ENCODE measurements around the gene IKZF5.

The IKZF5 gene

DNA sequence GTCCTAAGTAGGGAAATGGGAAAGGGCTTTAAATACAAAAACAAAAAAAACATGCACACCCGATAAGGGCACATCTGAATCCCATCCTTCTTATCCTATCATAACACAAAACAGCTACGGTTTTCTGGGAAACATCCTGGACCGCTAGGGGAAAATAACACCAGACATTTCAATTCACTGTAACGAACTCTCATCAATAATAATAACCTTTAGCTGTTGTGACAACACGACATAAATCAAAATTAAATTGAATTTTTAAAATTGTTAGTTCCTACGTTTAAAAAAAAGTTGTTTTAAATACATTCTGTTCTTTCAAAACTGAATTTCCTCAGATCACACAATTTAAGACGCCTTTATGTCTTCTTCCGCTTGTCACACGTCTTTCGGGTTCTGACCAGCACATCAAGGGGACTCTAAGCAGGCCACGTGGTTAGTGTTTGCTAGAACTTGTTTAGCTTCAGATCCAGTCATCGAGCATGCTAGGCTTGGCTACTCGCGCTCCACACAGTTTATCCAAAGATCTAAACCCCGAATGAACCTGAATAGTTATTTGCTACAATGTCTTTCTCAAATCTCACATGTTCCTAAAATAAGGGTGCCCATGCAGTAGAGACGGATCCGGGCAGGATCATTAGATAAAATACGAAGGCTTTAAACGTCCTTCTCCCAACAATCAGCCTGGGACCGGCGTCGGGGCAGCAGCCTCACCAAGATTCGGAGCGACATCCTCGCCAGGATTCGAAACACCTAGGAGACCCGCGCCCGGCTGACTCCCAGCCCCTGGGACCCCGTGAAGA lies 839 bp downstream of the IKZF5 start:
- H3K4me3 ChIP-seq, result peak overlapping the region; percentile 97
- DNase-seq (ENCODE audit: low spot score in 2 of 2), result peak; percentile 50 to 68
- in situ Hi-C loops (cut with MboI; ENCODE audit: low sequenced_read_pairs), result no loop called here
- H3K27me3 ChIP-seq (ENCODE audit: low read depth), result no peaks in the 10 kb centered on the region
- no peaks in the 10 kb centered on the region; the same call in 1 of the 2 replicates for H3K36me3 ChIP-seq (replicated peaks)
- H3K9me3 ChIP-seq, result no peaks in the 10 kb centered on the region
- H3K4me1 ChIP-seq, result peaks cover 9% of the 10 kb centered on the region

DNA sequence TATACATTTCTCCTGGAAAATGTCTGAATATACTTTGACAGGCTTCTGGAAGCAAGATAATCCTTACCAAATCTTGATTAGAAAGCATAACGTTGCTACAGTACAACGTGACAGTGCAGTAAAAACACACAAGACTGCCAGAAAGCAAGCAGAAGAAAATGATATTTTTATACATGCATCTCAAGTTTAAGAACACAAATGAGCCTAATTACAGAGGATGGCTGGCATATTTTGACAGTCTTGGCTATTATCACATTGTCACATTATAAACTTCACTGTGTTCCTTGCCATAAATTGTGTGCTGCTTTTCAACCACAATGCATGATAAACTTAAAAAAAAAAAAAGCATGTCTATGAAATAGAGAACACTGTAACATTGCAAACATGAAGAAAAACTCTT lies 4.3 kb downstream of the IKZF5 start:
- peaks cover 23% of the 10 kb centered on the region for H3K4me1 ChIP-seq
- H3K9me3 ChIP-seq, result no peaks in the 10 kb centered on the region
- in situ Hi-C loops (cut with MboI; ENCODE audit: low sequenced_read_pairs), result no loop called here
- no peaks in the 10 kb centered on the region for H3K27me3 ChIP-seq (ENCODE audit: low read depth)
- DNase-seq (ENCODE audit: low spot score in 2 of 2), result no peak
- H3K4me3 ChIP-seq, result no peak overlapping the region
- no peaks in the 10 kb centered on the region; the same call in 1 of the 2 replicates for H3K36me3 ChIP-seq (replicated peaks)

DNA sequence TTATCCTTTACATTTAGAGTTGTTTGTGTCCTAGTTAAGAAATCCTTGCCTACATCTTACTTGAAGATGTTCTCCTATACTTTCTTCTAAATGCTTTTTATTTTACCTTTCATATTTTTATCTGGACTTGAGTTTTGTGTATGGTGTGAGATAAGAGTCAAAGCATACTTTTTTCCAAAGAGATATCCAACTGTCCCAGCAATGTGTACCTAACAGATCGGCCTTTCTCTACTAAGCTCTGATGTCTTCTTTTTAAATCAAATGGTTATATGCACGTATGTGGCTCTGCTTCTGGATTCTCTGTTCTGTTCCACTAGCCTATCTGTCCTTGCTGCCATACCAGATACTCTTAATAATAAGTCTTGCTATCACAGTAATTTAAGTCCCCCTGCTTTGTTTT lies 7.2 kb downstream of the IKZF5 start:
- H3K27me3 ChIP-seq (ENCODE audit: low read depth), result no peaks in the 10 kb centered on the region
- H3K9me3 ChIP-seq, result no peaks in the 10 kb centered on the region
- peaks cover 17% of the 10 kb centered on the region for H3K4me1 ChIP-seq
- H3K4me3 ChIP-seq, result no peak overlapping the region
- in situ Hi-C loops (cut with MboI; ENCODE audit: low sequenced_read_pairs), result no loop called here
- no peak for DNase-seq (ENCODE audit: low spot score in 2 of 2)
- no peaks in the 10 kb centered on the region; the same call in none of the 2 replicates for H3K36me3 ChIP-seq (replicated peaks)

DNA sequence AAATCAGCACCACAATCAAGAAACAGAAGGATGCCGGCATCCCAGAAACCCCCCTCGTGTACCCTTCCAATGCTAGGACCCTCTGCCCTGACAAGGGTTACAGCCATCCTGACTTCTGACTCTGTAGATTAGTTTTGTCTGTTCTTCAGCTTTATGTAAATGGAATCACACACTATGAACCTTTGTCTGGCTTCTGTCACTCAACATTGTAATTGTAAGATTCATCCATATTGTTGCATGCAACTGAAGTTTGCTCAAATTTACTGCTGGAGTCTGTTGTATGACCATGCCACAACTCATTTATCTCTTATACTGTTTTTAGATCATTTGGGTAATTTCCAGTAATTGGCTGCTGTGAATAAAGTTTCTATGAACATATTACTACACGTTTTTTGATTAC lies 8.4 kb downstream of the IKZF5 start:
- no peaks in the 10 kb centered on the region for H3K27me3 ChIP-seq (ENCODE audit: low read depth)
- in situ Hi-C loops (cut with MboI; ENCODE audit: low sequenced_read_pairs), result no loop called here
- no peaks in the 10 kb centered on the region for H3K9me3 ChIP-seq
- DNase-seq (ENCODE audit: low spot score in 2 of 2), result no peak
- H3K36me3 ChIP-seq (replicated peaks), result peaks cover 7% of the 10 kb centered on the region
- H3K4me3 ChIP-seq, result no peak overlapping the region
- H3K4me1 ChIP-seq, result peaks cover 15% of the 10 kb centered on the region

DNA sequence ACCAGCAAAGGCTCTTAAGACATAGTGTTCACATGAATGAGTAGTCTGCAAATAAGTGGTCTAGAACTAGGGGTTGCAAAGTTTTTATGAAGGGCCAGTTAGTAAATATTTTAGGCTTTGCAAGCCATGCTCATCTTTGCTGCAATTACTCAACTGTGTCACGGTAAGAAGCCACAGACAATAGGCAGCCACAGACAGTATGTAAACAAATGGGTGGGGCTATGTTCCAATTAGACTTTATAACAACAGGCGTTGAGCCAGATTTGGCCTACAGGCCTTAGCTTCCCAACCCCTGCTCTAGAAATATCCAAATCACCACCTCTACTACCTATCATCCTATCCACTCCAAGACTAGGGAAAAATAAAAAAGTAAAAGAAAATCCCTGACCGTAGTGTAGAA lies 9.2 kb downstream of the IKZF5 start:
- in situ Hi-C loops (cut with MboI; ENCODE audit: low sequenced_read_pairs), result no loop called here
- DNase-seq (ENCODE audit: low spot score in 2 of 2), result peak in 1 of 2 experiments; percentile 15
- Histone ChIP-seq H3K27me3 (ENCODE audit: low read depth) (no peaks in the 10 kb centered on the region), H3K4me1 (peaks cover 15% of the 10 kb centered on the region), H3K9me3 (no peaks in the 10 kb centered on the region), H3K36me3 (replicated peaks) (peaks cover 10% of the 10 kb centered on the region), H3K4me3 (no peak overlapping the region)

DNA sequence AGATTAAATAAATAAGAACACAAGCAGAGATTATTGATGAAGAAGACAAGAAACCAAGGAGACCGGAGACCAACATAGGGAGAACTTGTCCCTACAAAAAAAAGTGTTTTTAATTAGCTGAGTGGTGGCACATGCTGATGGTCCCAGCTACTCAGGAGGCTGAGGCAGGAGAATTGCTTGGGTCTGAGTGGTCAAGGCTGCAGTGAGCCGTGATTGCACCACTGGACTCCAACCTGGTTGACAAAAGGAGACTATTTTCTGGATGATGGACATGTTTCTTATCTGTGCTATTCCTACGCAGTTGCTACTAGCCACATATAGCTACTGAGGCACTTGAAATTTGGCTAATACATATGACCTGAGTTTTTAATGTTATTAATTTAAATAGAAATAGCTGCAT lies 9.7 kb downstream of the IKZF5 start:
- H3K36me3 ChIP-seq (replicated peaks), result peaks cover 15% of the 10 kb centered on the region
- in situ Hi-C loops (cut with MboI; ENCODE audit: low sequenced_read_pairs), result no loop called here
- no peaks in the 10 kb centered on the region for H3K9me3 ChIP-seq
- no peak for DNase-seq (ENCODE audit: low spot score in 2 of 2)
- H3K27me3 ChIP-seq (ENCODE audit: low read depth), result no peaks in the 10 kb centered on the region
- H3K4me3 ChIP-seq, result no peak overlapping the region
- H3K4me1 ChIP-seq, result peaks cover 15% of the 10 kb centered on the region

DNA sequence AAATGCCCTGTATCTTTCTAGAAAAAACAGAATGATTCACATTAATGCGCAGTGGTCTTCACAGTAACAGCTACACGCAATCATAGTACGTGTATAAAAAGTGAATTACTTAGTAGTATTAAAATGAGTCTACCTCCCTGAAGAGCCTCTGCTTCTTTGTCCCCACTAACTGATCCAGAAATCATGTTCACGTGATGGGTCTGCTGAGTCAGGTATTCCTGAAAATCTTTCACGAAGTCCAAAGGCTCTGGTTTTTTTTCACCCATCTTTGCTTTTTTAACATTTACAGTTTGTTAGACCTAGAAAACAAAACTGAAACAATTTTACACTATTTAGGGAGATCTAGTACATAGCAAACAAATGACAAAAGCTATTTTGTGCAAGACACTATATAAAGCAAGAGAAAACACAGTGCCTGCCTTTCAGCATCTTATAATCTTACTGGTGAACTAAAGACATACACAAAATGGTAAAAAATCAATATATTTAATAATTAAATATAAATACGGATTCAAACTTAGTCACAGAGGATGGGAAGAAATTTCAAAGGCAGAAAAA lies 10.2 kb downstream of the IKZF5 start:
- in situ Hi-C loops (cut with MboI; ENCODE audit: low sequenced_read_pairs), result no loop called here
- peaks cover 19% of the 10 kb centered on the region for H3K36me3 ChIP-seq (replicated peaks)
- no peak overlapping the region for H3K4me3 ChIP-seq

DNA sequence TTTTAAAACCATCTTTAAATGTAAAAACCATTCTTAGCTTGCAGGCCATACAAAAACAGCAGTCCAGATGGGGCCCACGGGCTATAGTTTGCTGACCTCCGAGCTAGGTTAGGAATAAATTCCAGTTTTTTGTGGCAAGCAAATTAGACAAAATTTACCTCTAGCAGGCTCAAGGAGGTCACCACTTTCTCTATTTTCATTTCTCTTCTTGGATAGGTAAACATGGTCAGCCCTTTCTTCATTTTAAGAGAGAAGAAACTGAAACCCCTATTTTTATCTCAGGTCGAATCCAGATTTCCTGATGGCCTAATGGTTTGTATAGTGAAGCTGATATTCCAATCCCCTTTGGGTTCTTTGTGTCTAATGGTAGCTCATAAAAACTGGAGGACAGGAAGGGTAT lies 10.7 kb downstream of the IKZF5 start:
- peaks cover 15% of the 10 kb centered on the region for H3K4me1 ChIP-seq
- in situ Hi-C loops (cut with MboI; ENCODE audit: low sequenced_read_pairs), result no loop called here
- no peaks in the 10 kb centered on the region for H3K27me3 ChIP-seq (ENCODE audit: low read depth)
- no peak overlapping the region for H3K4me3 ChIP-seq
- H3K36me3 ChIP-seq (replicated peaks), result peaks cover 22% of the 10 kb centered on the region
- DNase-seq (ENCODE audit: low spot score in 2 of 2), result no peak
- no peaks in the 10 kb centered on the region for H3K9me3 ChIP-seq

More for the DNA sequence above, 10.2 kb downstream of the IKZF5 start:
- no peaks in the 10 kb centered on the region for H3K9me3 ChIP-seq
- H3K4me1 ChIP-seq, result peaks cover 15% of the 10 kb centered on the region
- H3K27me3 ChIP-seq (ENCODE audit: low read depth), result no peaks in the 10 kb centered on the region
- DNase-seq (ENCODE audit: low spot score in 2 of 2), result no peak

DNA sequence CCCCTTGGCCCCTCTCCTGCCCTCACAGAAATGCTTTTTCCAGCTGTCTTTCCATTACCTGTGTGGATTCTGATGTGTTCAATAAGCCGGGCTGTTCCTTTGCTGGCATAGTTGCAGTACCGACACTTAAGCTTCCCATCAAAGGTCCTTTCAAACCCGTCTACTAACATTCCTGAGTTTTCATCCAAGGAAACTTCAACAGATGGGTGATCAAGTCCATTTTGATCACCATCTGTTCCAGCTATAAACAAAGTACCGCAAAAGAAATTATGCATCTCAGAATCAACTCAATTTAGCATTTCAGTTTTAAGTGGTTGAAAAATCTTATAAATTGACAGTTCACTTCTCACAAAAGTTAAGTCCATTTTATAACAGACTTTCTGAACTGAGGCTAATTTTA lies 12.7 kb downstream of the IKZF5 start:
- no peak for DNase-seq (ENCODE audit: low spot score in 2 of 2)
- Histone ChIP-seq H3K36me3 (replicated peaks) (peaks cover 22% of the 10 kb centered on the region), H3K9me3 (no peaks in the 10 kb centered on the region), H3K4me1 (peaks cover 15% of the 10 kb centered on the region), H3K4me3 (no peak overlapping the region), H3K27me3 (ENCODE audit: low read depth) (no peaks in the 10 kb centered on the region)
- in situ Hi-C loops (cut with MboI; ENCODE audit: low sequenced_read_pairs), result no loop called here

DNA sequence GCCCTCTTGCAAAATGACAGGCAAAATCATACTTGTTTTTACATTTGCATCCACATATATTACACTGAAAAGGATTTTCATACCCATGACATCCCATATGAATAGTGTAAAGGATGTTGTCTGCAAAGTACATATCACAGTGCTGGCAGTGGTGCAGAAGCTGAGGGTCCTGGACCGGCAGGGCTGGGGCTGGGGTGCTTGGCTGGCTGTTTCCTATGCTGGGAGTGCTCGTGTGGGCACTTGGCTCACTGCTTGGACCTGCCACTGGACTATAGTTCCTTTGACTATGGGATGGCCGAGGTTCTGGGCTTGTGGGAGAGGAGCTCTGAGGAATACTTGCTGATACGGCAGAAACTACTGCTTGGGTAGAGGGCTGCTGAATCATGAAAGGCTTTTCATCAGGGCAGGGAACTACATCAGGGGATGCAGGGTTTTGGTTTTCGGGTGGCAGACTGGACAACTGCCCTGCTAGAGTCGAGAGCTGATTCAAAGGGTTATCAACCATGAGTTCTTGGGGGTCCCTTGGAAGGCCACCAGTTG lies 14.7 kb downstream of the IKZF5 start:
- no peak overlapping the region for H3K4me3 ChIP-seq
- H3K4me1 ChIP-seq, result no peaks in the 10 kb centered on the region
- DNase-seq (ENCODE audit: low spot score in 2 of 2), result no peak
- no peaks in the 10 kb centered on the region for H3K9me3 ChIP-seq
- in situ Hi-C loops (cut with MboI; ENCODE audit: low sequenced_read_pairs), result no loop called here
- no peaks in the 10 kb centered on the region for H3K27me3 ChIP-seq (ENCODE audit: low read depth)
- peaks cover 22% of the 10 kb centered on the region for H3K36me3 ChIP-seq (replicated peaks)

DNA sequence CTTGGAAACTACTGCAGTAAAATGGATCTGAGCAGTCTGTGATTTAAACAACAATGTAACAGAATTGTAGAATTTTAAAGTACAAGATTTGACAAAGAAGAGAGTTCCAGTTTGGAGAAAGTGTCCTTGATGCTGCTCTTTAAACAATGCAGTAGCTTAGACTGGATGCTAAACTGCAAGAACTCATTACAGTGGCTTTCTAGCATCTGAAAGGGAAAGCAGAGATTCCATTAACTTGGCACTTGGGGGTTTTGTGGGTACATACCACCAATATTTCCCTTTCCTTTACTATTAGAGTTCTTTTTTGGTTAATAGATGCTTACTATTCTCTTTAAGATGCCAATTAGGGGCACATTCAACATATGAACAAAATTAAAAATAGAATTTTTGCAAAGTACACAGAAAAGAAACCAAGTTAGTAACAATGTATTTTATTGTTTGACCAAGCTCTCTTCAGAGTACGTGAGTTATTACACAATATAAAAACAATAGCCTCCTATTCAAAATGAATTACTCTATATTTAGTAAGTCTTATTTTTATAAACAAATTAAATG lies 16.5 kb downstream of the IKZF5 start:
- DNase-seq (ENCODE audit: low spot score in 2 of 2), result no peak
- Histone ChIP-seq H3K4me1 (no peaks in the 10 kb centered on the region), H3K9me3 (no peaks in the 10 kb centered on the region), H3K27me3 (ENCODE audit: low read depth) (no peaks in the 10 kb centered on the region), H3K4me3 (no peak overlapping the region), H3K36me3 (replicated peaks) (peaks cover 22% of the 10 kb centered on the region)
- in situ Hi-C loops (cut with MboI; ENCODE audit: low sequenced_read_pairs), result no loop called here

DNA sequence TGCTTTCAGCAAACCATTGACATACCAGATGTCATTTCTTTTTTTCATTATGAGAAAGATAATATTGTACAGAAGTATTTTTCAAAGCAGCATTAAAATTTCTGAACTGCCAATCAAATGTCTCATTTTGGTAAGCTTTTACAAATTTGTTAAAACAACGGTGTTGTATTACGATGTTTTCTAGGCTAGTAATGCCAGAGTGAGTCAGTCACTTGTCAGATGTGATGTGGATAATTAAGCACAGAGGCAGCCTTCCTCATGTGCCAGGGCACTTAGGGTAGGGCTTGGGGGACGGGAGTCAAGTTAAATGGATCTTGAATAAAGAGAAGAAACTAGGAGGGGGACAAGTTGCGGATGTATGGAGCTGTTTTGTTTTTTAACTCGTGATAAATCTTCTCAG lies 18.3 kb downstream of the IKZF5 start:
- DNase-seq (ENCODE audit: low spot score in 2 of 2), result no peak
- Histone ChIP-seq H3K9me3 (no peaks in the 10 kb centered on the region), H3K27me3 (ENCODE audit: low read depth) (no peaks in the 10 kb centered on the region), H3K36me3 (replicated peaks) (peaks cover 16% of the 10 kb centered on the region), H3K4me3 (no peak overlapping the region), H3K4me1 (peaks cover 6% of the 10 kb centered on the region; the same call in 1 of the 2 replicates)
- in situ Hi-C loops (cut with MboI; ENCODE audit: low sequenced_read_pairs), result no loop called here

DNA sequence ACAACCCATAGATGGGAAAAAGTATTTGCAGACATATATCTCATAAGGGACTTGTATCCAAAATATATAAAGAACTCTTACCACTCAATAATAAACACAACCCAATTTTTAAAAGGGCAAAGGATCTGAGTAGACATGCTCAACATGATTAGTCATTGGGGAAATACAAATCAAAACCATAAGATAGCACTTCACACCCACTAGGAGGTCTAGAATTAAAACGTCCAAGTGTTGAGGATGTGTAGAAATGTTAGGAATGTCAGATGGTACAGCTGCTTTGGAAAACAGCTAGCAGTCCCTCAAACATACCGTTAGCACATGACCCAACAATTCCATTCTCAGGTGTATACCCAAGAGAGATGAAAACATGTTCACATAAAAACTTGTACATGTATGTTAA lies 20.1 kb downstream of the IKZF5 start:
- no peaks in the 10 kb centered on the region for H3K27me3 ChIP-seq (ENCODE audit: low read depth)
- in situ Hi-C loops (cut with MboI; ENCODE audit: low sequenced_read_pairs), result no loop called here
- H3K4me1 ChIP-seq, result peaks cover 6% of the 10 kb centered on the region; the same call in 1 of the 2 replicates
- no peak for DNase-seq (ENCODE audit: low spot score in 2 of 2)
- no peaks in the 10 kb centered on the region for H3K9me3 ChIP-seq
- H3K36me3 ChIP-seq (replicated peaks), result peaks cover 3% of the 10 kb centered on the region
- no peak overlapping the region for H3K4me3 ChIP-seq

DNA sequence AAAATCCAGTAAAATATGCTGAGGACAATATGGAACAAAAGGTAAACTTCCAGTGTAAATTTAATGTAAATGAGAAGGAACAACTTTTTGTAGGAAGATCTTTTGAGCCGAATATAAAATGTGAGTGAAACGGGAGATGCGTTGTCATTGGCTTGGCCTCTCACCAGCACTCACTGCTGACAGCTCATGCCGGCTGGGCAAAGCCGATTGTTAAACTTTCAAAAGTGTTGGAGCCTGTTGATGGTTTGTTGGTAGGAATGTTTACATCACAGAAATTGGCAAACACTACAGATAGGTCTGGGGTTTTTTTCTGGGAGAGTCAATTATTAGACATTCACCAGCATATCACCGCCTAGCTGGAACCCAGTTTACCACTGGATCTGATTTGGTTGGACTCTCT lies 22.3 kb downstream of the IKZF5 start:
- H3K9me3 ChIP-seq, result no peaks in the 10 kb centered on the region
- in situ Hi-C loops (cut with MboI; ENCODE audit: low sequenced_read_pairs), result no loop called here

More for the DNA sequence above, 22.3 kb downstream of the IKZF5 start:
- DNase-seq (ENCODE audit: low spot score in 2 of 2), result peak; percentile 64 to 89
- no peaks in the 10 kb centered on the region for H3K27me3 ChIP-seq (ENCODE audit: low read depth)
- peaks cover 6% of the 10 kb centered on the region; the same call in 1 of the 2 replicates for H3K4me1 ChIP-seq
- H3K36me3 ChIP-seq (replicated peaks), result no peaks in the 10 kb centered on the region
- no peak overlapping the region for H3K4me3 ChIP-seq
